Activated CD8-positive, alpha-beta memory T cell treated with anti-CD3 and anti-CD28 coated beads, Interleukin-2, amount 10 ng/mL, durations not matched to agents 7 days and 5 days (primary cell): Measurements from ENCODE around the gene MAPK1. TPM values are rescaled to one million over a fixed set of nuclear protein-coding genes. Genes with fewer than 3 reads are reported as not detected.
"Not testable (repeated sequence)": the region's sequence is repeated elsewhere in the genome, so short reads cannot be mapped to it uniquely, and the experiment has no call there.

Experiments
- ATAC-seq: fragments of 150-1000 bp; cut with Tn5 transposase; one replicate; pipeline ENCODE4 v1.10.0; 2021; ENCODE audit warnings: moderate library complexity
- CTCF ChIA-PET: fragments of 350-600 bp; sonication (Branson Sonifier 250); formaldehyde crosslinking; loops from one replicate; lab custom pipeline; 2021; ENCODE audit warnings: antibody characterized with exemption; lab: Charles Lee
- DNase-seq: peaks from one replicate; pipeline ENCODE4 v3.0.0-alpha.2; 2020
- H3K27ac Mint-ChIP-seq: one replicate; pipeline ENCODE4 v1.8.0; 2021; ENCODE audit warnings: mild to moderate bottlenecking, mixed read lengths
- H3K27me3 Mint-ChIP-seq: one replicate; pipeline ENCODE4 v1.8.0; 2021; ENCODE audit warnings: mixed read lengths
- H3K36me3 Mint-ChIP-seq: one replicate; pipeline ENCODE4 v1.8.0; 2021; ENCODE audit warnings: mild to moderate bottlenecking, mixed read lengths
- H3K4me1 Mint-ChIP-seq: one replicate; pipeline ENCODE4 v1.8.0; 2021; ENCODE audit warnings: mixed read lengths
- H3K4me3 Mint-ChIP-seq: one replicate; pipeline ENCODE4 v1.8.0; 2021; ENCODE audit warnings: mild to moderate bottlenecking, moderate library complexity, mixed read lengths
- H3K9me3 Mint-ChIP-seq: one replicate; pipeline ENCODE4 v1.8.0; 2022; ENCODE audit warnings: low read depth, mixed read lengths
- total RNA-seq, 2 experiments: library from RNA; stranded (reverse); gene quantifications; one replicate each; pipeline ENCODE4 v1.2.3, GENCODE V29; 2021

The MAPK1 gene
- total RNA-seq, 2 experiments from 2014 or later: 110 to 112 TPM

GRCh38 chr22:21724496-21724895, 142.9 kb downstream of the MAPK1 start:
- H3K4me3 Mint-ChIP-seq, DNase-seq, H3K27me3 Mint-ChIP-seq, H3K36me3 Mint-ChIP-seq, ATAC-seq, H3K9me3 Mint-ChIP-seq, H3K27ac Mint-ChIP-seq: not testable (repeated sequence)
- H3K4me1 Mint-ChIP-seq: peaks cover 11% of the 10 kb centered on the region
- CTCF ChIA-PET: interaction anchor here (0.9 to 2.1 kb wide), 5 partner anchors 10 to 215 kb away, joined by 3 to 5 read pairs (median 4); no protein-coding TSS in a partner anchor

GRCh38 chr22:21721195-21721852, 146.1 kb downstream of the MAPK1 start:
- not testable (repeated sequence) for H3K4me3 Mint-ChIP-seq, H3K36me3 Mint-ChIP-seq, H3K27me3 Mint-ChIP-seq, H3K9me3 Mint-ChIP-seq, ATAC-seq, DNase-seq, H3K27ac Mint-ChIP-seq
- CTCF ChIA-PET: interaction anchor here (0.7 kb wide), 1 partner anchor 207 kb away, joined by 3 read pairs; no protein-coding TSS in a partner anchor
- H3K4me1 Mint-ChIP-seq: peaks cover 17% of the 10 kb centered on the region

DNA sequence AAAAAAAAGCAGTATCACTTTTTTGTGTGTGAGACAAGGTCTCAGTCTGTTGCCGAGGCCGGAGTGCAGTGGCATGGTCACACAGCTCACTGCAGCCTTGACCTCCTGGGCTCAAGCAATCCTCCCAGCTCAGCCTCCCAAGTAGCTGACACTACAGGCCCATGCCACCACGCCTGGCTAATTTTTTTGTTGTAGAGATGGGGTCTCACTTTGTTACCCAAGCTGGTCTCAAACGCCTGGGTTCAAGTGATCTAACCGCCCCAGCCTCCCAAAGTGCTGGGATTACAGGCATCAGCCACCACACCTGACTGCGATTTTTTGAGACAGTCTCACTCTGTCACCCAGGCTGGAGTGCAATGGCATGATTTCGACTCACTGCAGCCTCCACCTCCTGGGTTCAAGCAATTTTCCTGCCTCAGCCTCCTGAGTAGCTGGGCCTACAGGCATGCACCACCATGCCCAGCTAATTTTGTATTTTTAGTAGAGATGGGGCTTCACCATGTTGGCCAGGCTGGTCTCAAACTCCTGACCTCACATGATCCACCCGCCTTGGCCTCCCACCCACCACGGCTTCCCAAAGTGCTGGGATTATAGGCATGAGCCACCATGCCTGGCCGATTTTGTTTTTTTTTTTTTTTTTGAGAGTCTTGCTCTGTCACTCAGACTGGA, 147.1 kb downstream of the MAPK1 start:
- H3K36me3 Mint-ChIP-seq, H3K27me3 Mint-ChIP-seq, H3K4me3 Mint-ChIP-seq, H3K27ac Mint-ChIP-seq, H3K9me3 Mint-ChIP-seq, ATAC-seq, DNase-seq: not testable (repeated sequence)
- H3K4me1 Mint-ChIP-seq: peaks cover 16% of the 10 kb centered on the region
- CTCF ChIA-PET: interaction anchor here (0.7 to 2.2 kb wide), 3 partner anchors 208 to 232 kb away, joined by 3 to 9 read pairs (median 5); partner anchors contain the start of gene PPM1F

- no peaks in the 10 kb centered on the region for H3K27me3 Mint-ChIP-seq
- H3K4me3 Mint-ChIP-seq: no peak overlapping the region
- H3K27ac Mint-ChIP-seq: peak overlapping the region; percentile 10
- no peaks in the 10 kb centered on the region for H3K9me3 Mint-ChIP-seq
- DNase-seq (no peak), ATAC-seq (peak; percentile 12)
- CTCF ChIA-PET: interaction anchor here (1.0 to 2.2 kb wide), 6 partner anchors 11 to 253 kb away, joined by 3 to 9 read pairs (median 3); partner anchors contain the start of gene PPM1F
- peaks cover 16% of the 10 kb centered on the region for H3K4me1 Mint-ChIP-seq
- H3K36me3 Mint-ChIP-seq: no peaks in the 10 kb centered on the region
Measured at GRCh38 chr22:21719024-21719423, 148.4 kb downstream of the MAPK1 start.

- Mint-ChIP-seq H3K4me1 (peaks cover 19% of the 10 kb centered on the region), H3K36me3 (no peaks in the 10 kb centered on the region), H3K9me3 (no peaks in the 10 kb centered on the region), H3K27ac (no peak overlapping the region), H3K4me3 (no peak overlapping the region), H3K27me3 (no peaks in the 10 kb centered on the region)
- CTCF ChIA-PET: interaction anchor here (1.3 to 2.2 kb wide), 4 partner anchors 10 to 234 kb away, joined by 3 to 9 read pairs (median 4); partner anchors contain the start of gene PPM1F
- no peak for ATAC-seq
- DNase-seq: no peak
Measured at GRCh38 chr22:21718499-21718898, 148.9 kb downstream of the MAPK1 start.

DNA sequence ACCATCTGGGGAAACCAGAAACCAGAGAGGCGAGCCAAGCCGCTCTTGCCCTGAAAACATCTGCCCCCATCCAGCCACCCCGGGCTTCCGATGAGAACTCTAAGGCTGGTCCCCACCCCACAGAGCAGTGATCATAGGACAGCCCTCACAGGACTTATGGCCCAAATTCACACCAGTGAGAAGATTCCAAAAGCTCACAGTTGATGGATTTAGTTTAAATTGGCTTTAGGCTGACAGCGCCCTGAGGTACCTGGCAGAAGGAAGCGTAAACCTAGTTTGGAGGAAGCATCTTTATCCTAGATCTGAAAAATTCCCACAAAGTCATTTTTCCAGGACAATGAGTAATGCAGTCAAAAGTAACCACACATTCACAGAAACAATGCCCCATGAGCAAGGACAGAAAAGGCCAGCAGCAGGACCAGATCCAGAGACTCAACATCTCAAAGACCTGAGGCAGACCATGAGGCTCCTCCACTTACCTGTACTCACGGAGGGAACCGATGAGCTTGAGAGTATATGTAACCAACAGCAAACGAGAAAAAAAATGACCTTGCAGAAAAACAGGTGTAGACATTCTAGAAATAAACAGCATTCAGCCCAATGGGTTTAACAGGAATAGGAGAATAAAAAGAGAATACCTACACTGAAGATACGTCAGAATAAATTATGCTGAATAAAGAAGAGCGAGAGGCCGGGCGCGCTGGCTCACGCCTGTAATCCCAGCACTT, 150.9 kb downstream of the MAPK1 start:
- ATAC-seq, H3K27ac Mint-ChIP-seq, DNase-seq, H3K9me3 Mint-ChIP-seq, H3K27me3 Mint-ChIP-seq, H3K4me3 Mint-ChIP-seq, H3K36me3 Mint-ChIP-seq: not testable (repeated sequence)
- H3K4me1 Mint-ChIP-seq: peaks cover 25% of the 10 kb centered on the region
- CTCF ChIA-PET: interaction anchor here (0.5 kb wide), 1 partner anchor 235 kb away, joined by 4 read pairs; no protein-coding TSS in a partner anchor

DNA sequence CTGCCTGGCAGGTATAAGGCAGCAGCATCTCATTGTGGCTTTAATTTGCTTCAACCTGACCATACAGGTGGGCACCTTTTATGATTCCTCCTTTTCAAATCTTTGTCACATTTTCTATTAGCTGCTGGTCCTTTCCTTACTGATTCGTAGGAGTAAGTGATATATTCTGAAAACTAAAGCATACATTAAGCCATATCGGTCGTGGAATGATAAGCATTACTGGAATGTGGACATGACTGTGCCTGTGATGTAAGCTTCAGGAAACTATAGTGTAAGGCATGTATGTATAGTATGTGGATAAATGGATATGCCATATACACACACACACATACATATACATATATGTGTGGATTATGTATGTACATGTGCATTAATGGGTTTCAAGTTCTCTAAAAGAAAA, 152.7 kb downstream of the MAPK1 start:
- H3K27me3 Mint-ChIP-seq: no peaks in the 10 kb centered on the region
- H3K27ac Mint-ChIP-seq: no peak overlapping the region
- CTCF ChIA-PET: interaction anchor here (1.0 to 1.5 kb wide), 4 partner anchors 10 to 238 kb away, joined by 3 to 6 read pairs (median 4); partner anchors contain the start of gene PPM1F
- no peaks in the 10 kb centered on the region for H3K9me3 Mint-ChIP-seq
- ATAC-seq: no peak
- H3K4me3 Mint-ChIP-seq: no peak overlapping the region
- DNase-seq: no peak
- peaks cover 25% of the 10 kb centered on the region for H3K4me1 Mint-ChIP-seq
- no peaks in the 10 kb centered on the region for H3K36me3 Mint-ChIP-seq

DNA sequence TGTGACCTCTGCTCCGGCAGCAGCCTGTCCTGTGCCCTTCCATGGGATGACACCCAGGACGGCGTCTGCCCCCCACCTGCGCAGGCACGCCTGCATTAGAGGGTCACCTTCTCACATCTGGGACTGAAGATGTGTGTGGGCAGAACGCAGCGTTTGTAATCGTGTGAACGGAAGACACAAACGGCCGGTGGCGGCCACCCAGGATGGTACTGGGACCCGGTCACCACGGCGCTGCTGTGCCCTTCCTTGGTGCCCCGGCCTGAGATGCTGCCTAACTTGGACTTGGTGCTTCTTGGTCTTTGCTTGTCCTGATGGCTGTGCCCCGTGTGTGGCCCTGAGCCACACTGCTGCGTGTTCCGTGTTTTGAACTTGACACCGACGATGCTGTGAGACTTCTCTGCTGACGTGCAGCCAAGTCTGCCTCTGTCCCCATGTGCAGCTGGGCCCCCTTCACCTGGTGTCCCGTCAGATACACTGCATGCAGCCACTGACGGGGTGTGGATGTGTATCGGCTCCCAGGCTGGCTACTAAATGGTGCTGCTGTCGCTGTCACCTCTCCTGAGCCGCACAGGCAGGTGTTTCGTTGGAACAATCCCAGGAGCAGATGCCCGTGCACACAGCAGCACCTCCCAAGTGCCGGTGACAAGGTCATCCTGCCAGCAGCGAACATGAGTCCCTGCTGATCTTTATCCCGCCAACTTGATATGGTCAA, 153.2 kb downstream of the MAPK1 start:
- no peaks in the 10 kb centered on the region for H3K9me3 Mint-ChIP-seq
- peaks cover 1% of the 10 kb centered on the region for H3K36me3 Mint-ChIP-seq
- no peak for DNase-seq
- no peak overlapping the region for H3K4me3 Mint-ChIP-seq
- peaks cover 22% of the 10 kb centered on the region for H3K4me1 Mint-ChIP-seq
- no peak for ATAC-seq
- no peaks in the 10 kb centered on the region for H3K27me3 Mint-ChIP-seq
- CTCF ChIA-PET: interaction anchor here (0.8 to 2.5 kb wide), 13 partner anchors 11 to 239 kb away, joined by 3 to 16 read pairs (median 4); partner anchors contain the start of gene PPM1F
- H3K27ac Mint-ChIP-seq: no peak overlapping the region

DNA sequence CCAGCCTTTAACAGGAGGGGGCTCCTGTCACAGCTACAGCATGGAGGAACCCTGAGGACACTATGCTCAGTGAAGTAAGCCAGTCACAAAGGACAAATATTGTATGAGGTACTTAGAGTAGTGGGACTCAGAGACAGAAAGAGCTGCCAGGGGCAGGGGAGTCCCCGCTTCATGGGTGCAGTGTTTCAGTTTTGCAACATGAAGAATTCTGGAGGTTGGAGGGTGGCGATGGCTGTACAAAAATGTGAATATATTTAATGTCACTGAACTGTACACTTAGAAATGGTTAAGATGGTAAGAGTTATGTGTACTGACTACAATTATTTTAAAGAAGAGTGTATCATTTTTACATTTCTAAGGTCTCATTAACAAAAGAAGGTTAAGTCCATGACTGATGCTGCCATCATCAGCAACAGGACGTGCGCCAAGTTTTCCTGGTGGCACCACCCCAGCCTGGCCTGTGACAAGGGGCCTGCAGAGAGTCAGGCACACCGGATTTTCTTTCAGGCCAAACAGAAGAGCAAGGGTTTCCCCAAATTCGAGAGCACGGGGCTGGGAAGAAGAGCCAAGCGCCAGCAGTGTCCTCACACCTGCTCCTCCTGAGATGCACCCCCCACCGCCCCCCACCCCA, 153.9 kb downstream of the MAPK1 start:
- Mint-ChIP-seq H3K27ac (no peak overlapping the region), H3K36me3 (peaks cover 1% of the 10 kb centered on the region), H3K4me3 (no peak overlapping the region), H3K4me1 (peaks cover 15% of the 10 kb centered on the region), H3K27me3 (no peaks in the 10 kb centered on the region), H3K9me3 (no peaks in the 10 kb centered on the region)
- ATAC-seq (peak; percentile 35), DNase-seq (no peak)
- CTCF ChIA-PET: interaction anchor here (0.6 to 2.5 kb wide), 13 partner anchors 12 to 239 kb away, joined by 3 to 16 read pairs (median 3); partner anchors contain the start of gene PPM1F

DNA sequence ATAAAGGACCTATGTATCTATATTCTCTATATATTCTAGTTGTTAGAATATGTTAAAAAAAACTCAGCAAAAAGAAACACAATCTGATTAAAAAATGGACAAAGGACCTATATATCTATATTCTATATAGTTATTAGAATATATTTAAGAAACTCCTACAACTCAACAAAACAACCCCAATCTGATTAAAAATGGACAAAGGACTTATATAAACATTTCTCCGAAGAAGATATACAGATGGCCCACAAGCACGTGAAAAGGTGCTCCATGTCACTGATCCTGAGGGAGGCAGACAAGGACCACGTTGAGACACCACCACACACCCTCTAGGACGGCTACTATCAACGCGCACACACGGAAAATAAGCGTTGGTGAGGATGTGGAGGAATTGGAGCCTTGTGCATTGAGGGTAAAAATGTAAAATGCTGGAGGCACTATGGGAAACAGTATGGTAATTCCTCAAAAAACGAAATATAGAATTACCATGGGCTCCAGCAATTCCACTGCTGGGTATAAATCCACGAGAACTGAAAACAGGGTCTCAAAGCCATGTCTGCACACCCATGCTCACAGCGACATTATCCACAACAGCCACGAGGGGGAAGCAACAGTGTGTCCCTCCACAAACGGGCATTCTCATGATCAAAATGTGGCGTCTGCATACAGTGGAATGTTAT, 154.6 kb downstream of the MAPK1 start:
- Mint-ChIP-seq H3K36me3 (peaks cover 1% of the 10 kb centered on the region), H3K27me3 (no peaks in the 10 kb centered on the region), H3K27ac (no peak overlapping the region), H3K4me3 (no peak overlapping the region), H3K9me3 (no peaks in the 10 kb centered on the region), H3K4me1 (peaks cover 12% of the 10 kb centered on the region)
- peak; percentile 74 for DNase-seq
- peak; percentile 89 for ATAC-seq
- CTCF ChIA-PET: interaction anchor here (0.6 to 2.5 kb wide), 13 partner anchors 12 to 240 kb away, joined by 3 to 16 read pairs (median 3); partner anchors contain the start of gene PPM1F

GRCh38 chr22:21711851-21712250, 155.6 kb downstream of the MAPK1 start:
- Mint-ChIP-seq H3K4me1 (peaks cover 9% of the 10 kb centered on the region), H3K36me3 (peaks cover 1% of the 10 kb centered on the region), H3K9me3 (no peaks in the 10 kb centered on the region), H3K4me3 (no peak overlapping the region), H3K27me3 (no peaks in the 10 kb centered on the region), H3K27ac (no peak overlapping the region)
- DNase-seq (no peak), ATAC-seq (no peak)
- CTCF ChIA-PET: interaction anchor here (0.6 to 2.5 kb wide), 4 partner anchors 13 to 240 kb away, joined by 4 to 16 read pairs (median 6); partner anchors contain the start of gene PPM1F
